ENCODE measurements around the gene F5.

The F5 gene

GRCh38 chr1:169491845-169492281 is 94.4 kb downstream of the F5 start:
- H3K4me1 Mint-ChIP-seq (ENCODE audit: low read depth): peaks cover 18% of the 10 kb centered on the region
- no peak overlapping the region for H3K4me3 Mint-ChIP-seq
- peaks cover 2% of the 10 kb centered on the region for H3K36me3 Mint-ChIP-seq
- H3K27me3 Mint-ChIP-seq: peaks cover 2% of the 10 kb centered on the region
- H3K9me3 Mint-ChIP-seq (ENCODE audit: low read depth): no peaks in the 10 kb centered on the region
- H3K27ac Mint-ChIP-seq: no peak overlapping the region

GRCh38 chr1:169488157-169488556 is 98.1 kb downstream of the F5 start:
- no peaks in the 10 kb centered on the region for H3K36me3 Mint-ChIP-seq
- peaks cover 46% of the 10 kb centered on the region for H3K4me1 Mint-ChIP-seq (ENCODE audit: low read depth)
- no peaks in the 10 kb centered on the region for H3K9me3 Mint-ChIP-seq (ENCODE audit: low read depth)
- no peaks in the 10 kb centered on the region for H3K27me3 Mint-ChIP-seq
- H3K4me3 Mint-ChIP-seq: no peak overlapping the region
- no peak overlapping the region for H3K27ac Mint-ChIP-seq

GRCh38 chr1:169487561-169487960 is 98.7 kb downstream of the F5 start:
- no peaks in the 10 kb centered on the region for H3K27me3 Mint-ChIP-seq
- H3K27ac Mint-ChIP-seq: no peak overlapping the region
- no peak overlapping the region for H3K4me3 Mint-ChIP-seq
- H3K4me1 Mint-ChIP-seq (ENCODE audit: low read depth): peaks cover 51% of the 10 kb centered on the region
- no peaks in the 10 kb centered on the region for H3K36me3 Mint-ChIP-seq
- no peaks in the 10 kb centered on the region for H3K9me3 Mint-ChIP-seq (ENCODE audit: low read depth)

- Mint-ChIP-seq H3K4me1 (ENCODE audit: low read depth) (peaks cover 53% of the 10 kb centered on the region), H3K9me3 (ENCODE audit: low read depth) (no peaks in the 10 kb centered on the region), H3K27me3 (no peaks in the 10 kb centered on the region), H3K36me3 (no peaks in the 10 kb centered on the region), H3K27ac (no peak overlapping the region), H3K4me3 (peak overlapping the region; percentile 93)
Measured at GRCh38 chr1:169487133-169487532, 99.1 kb downstream of the F5 start.

GRCh38 chr1:169486281-169487051 is 99.8 kb downstream of the F5 start:
- Mint-ChIP-seq H3K4me3 (peak overlapping the region; percentile 93), H3K27me3 (no peaks in the 10 kb centered on the region), H3K27ac (peak overlapping the region; percentile 90), H3K9me3 (ENCODE audit: low read depth) (no peaks in the 10 kb centered on the region), H3K4me1 (ENCODE audit: low read depth) (peaks cover 55% of the 10 kb centered on the region), H3K36me3 (no peaks in the 10 kb centered on the region)

GRCh38 chr1:169485431-169486280 is 100.6 kb downstream of the F5 start, which contains the start of gene SLC19A2:
Gene SLC19A2, minus strand, starts transcription at chr1:169485944. Its CDS starts 178 bp downstream, at chr1:169485766.
- Mint-ChIP-seq H3K27ac (peak within 1 kb of the TSS; percentile 90), H3K27me3 (no peaks in the 10 kb centered on the region), H3K4me1 (ENCODE audit: low read depth) (peaks cover 62% of the 10 kb centered on the region), H3K9me3 (ENCODE audit: low read depth) (no peaks in the 10 kb centered on the region), H3K4me3 (peak within 1 kb of the TSS; percentile 93), H3K36me3 (peaks cover 2% of the 10 kb centered on the region)

GRCh38 chr1:169484683-169485430 is 101.4 kb downstream of the F5 start:
- Mint-ChIP-seq H3K4me3 (peak overlapping the region; percentile 93), H3K27ac (peak overlapping the region; percentile 86), H3K36me3 (peaks cover 3% of the 10 kb centered on the region), H3K27me3 (no peaks in the 10 kb centered on the region), H3K4me1 (ENCODE audit: low read depth) (peaks cover 64% of the 10 kb centered on the region), H3K9me3 (ENCODE audit: low read depth) (no peaks in the 10 kb centered on the region)

- H3K9me3 Mint-ChIP-seq (ENCODE audit: low read depth): no peaks in the 10 kb centered on the region
- peak overlapping the region; percentile 93 for H3K4me3 Mint-ChIP-seq
- no peak overlapping the region for H3K27ac Mint-ChIP-seq
- H3K27me3 Mint-ChIP-seq: no peaks in the 10 kb centered on the region
- H3K36me3 Mint-ChIP-seq: peaks cover 3% of the 10 kb centered on the region
- peaks cover 65% of the 10 kb centered on the region for H3K4me1 Mint-ChIP-seq (ENCODE audit: low read depth)
Measured at GRCh38 chr1:169484101-169484500, 102.2 kb downstream of the F5 start.

- H3K27ac Mint-ChIP-seq: no peak overlapping the region
- H3K36me3 Mint-ChIP-seq: peaks cover 3% of the 10 kb centered on the region
- H3K27me3 Mint-ChIP-seq: no peaks in the 10 kb centered on the region
- peak overlapping the region; percentile 93 for H3K4me3 Mint-ChIP-seq
- peaks cover 62% of the 10 kb centered on the region for H3K4me1 Mint-ChIP-seq (ENCODE audit: low read depth)
- no peaks in the 10 kb centered on the region for H3K9me3 Mint-ChIP-seq (ENCODE audit: low read depth)
Measured at GRCh38 chr1:169483500-169483966, 102.7 kb downstream of the F5 start.

GRCh38 chr1:169479363-169480066 is 106.8 kb downstream of the F5 start:
- H3K4me3 Mint-ChIP-seq: no peak overlapping the region

GRCh38 chr1:169478094-169478672 is 108.1 kb downstream of the F5 start:
- no peak overlapping the region for H3K4me3 Mint-ChIP-seq
- peaks cover 23% of the 10 kb centered on the region for H3K4me1 Mint-ChIP-seq (ENCODE audit: low read depth)
- H3K9me3 Mint-ChIP-seq (ENCODE audit: low read depth): no peaks in the 10 kb centered on the region
- H3K27me3 Mint-ChIP-seq: no peaks in the 10 kb centered on the region
- H3K36me3 Mint-ChIP-seq: peaks cover 15% of the 10 kb centered on the region
- no peak overlapping the region for H3K27ac Mint-ChIP-seq

More at GRCh38 chr1:169479363-169480066, 106.8 kb downstream of the F5 start:
- Mint-ChIP-seq H3K4me1 (ENCODE audit: low read depth) (peaks cover 36% of the 10 kb centered on the region), H3K36me3 (peaks cover 15% of the 10 kb centered on the region), H3K9me3 (ENCODE audit: low read depth) (no peaks in the 10 kb centered on the region), H3K27ac (no peak overlapping the region), H3K27me3 (no peaks in the 10 kb centered on the region)

GRCh38 chr1:169475806-169476387 is 110.4 kb downstream of the F5 start:
- H3K36me3 Mint-ChIP-seq: peaks cover 15% of the 10 kb centered on the region
- H3K9me3 Mint-ChIP-seq (ENCODE audit: low read depth): no peaks in the 10 kb centered on the region
- no peaks in the 10 kb centered on the region for H3K27me3 Mint-ChIP-seq
- H3K27ac Mint-ChIP-seq: no peak overlapping the region
- H3K4me3 Mint-ChIP-seq: no peak overlapping the region
- H3K4me1 Mint-ChIP-seq (ENCODE audit: low read depth): peaks cover 8% of the 10 kb centered on the region

GRCh38 chr1:169474302-169474995 is 111.8 kb downstream of the F5 start:
- H3K9me3 Mint-ChIP-seq (ENCODE audit: low read depth): no peaks in the 10 kb centered on the region
- no peak overlapping the region for H3K27ac Mint-ChIP-seq
- H3K36me3 Mint-ChIP-seq: peaks cover 12% of the 10 kb centered on the region
- no peak overlapping the region for H3K4me3 Mint-ChIP-seq
- H3K4me1 Mint-ChIP-seq (ENCODE audit: low read depth): peaks cover 1% of the 10 kb centered on the region
- no peaks in the 10 kb centered on the region for H3K27me3 Mint-ChIP-seq

All from activated naive CD8-positive, alpha-beta T cell (primary cell).